AG10803 (cell line): ENCODE data around the gene NIPAL3.

Source experiments
- DNase-seq: peaks from one replicate; pipeline ENCODE4 v3.0.0; 2010; ENCODE audit warnings: low read depth
- H3K4me3 ChIP-seq: 2 replicates; pipeline ENCODE4 v1.5.1; 2011; ENCODE audit warnings: mild to moderate bottlenecking, low read length, control low read depth
- CTCF ChIP-seq: conservative IDR thresholded peaks from 2 replicates; pipeline ENCODE4 v1.5.1; 2011; ENCODE audit warnings: mild to moderate bottlenecking, low read length, control low read depth, inconsistent platforms

NIPAL3 gene

GRCh38 chr1:24421502-24421901 is 5.9 kb downstream of the NIPAL3 start:
- TF ChIP-seq CTCF: no peak
- DNase-seq: no peak
- no peak overlapping the region for H3K4me3 ChIP-seq

- no peak for TF ChIP-seq CTCF
- no peak overlapping the region for H3K4me3 ChIP-seq
- no peak for DNase-seq
Measured at GRCh38 chr1:24424207-24424606, 8.6 kb downstream of the NIPAL3 start.

GRCh38 chr1:24424990-24425389 is 9.4 kb downstream of the NIPAL3 start:
- no peak for TF ChIP-seq CTCF
- H3K4me3 ChIP-seq: no peak overlapping the region
- DNase-seq: no peak

- H3K4me3 ChIP-seq: no peak overlapping the region
- DNase-seq: no peak
- no peak for TF ChIP-seq CTCF
Measured at GRCh38 chr1:24425441-24425840, 9.8 kb downstream of the NIPAL3 start.

GRCh38 chr1:24425922-24426321 is 10.3 kb downstream of the NIPAL3 start:
- no peak for TF ChIP-seq CTCF
- DNase-seq: no peak
- H3K4me3 ChIP-seq: no peak overlapping the region

- H3K4me3 ChIP-seq: no peak overlapping the region
- TF ChIP-seq CTCF: no peak
- no peak for DNase-seq
Measured at GRCh38 chr1:24426744-24427544, 11.3 kb downstream of the NIPAL3 start.

- no peak for DNase-seq
- H3K4me3 ChIP-seq: no peak overlapping the region
- TF ChIP-seq CTCF: no peak
Measured at GRCh38 chr1:24427545-24427862, 11.9 kb downstream of the NIPAL3 start.
